ENCODE results near the gene GNPTAB.

The GNPTAB gene

GRCh38 chr12:101839324-101840283 is 8.8 kb upstream of the GNPTAB start:
- no peaks in the 10 kb centered on the region for H3K9me3 ChIP-seq (ENCODE audit: severe bottlenecking)
- H3K27me3 ChIP-seq (ENCODE audit: insufficient read depth, poor library complexity, severe bottlenecking), result no peaks in the 10 kb centered on the region
- peak; percentile 94 for TF ChIP-seq CTCF (IDR thresholded peaks at IDR 0.05; ENCODE audit: poor library complexity, severe bottlenecking)
- H3K4me3 ChIP-seq (ENCODE audit: severe bottlenecking), result no peak overlapping the region
- no peaks in the 10 kb centered on the region for H3K4me1 ChIP-seq (ENCODE audit: insufficient read depth, poor library complexity, severe bottlenecking)
- no peaks in the 10 kb centered on the region for H3K36me3 ChIP-seq (ENCODE audit: low read depth)
- peak; percentile 88 for ATAC-seq (ENCODE audit: low read depth)
- no peak for DNase-seq (ENCODE audit: low spot score)
- H3K27ac ChIP-seq (ENCODE audit: poor library complexity, severe bottlenecking), result no peak overlapping the region

- Histone ChIP-seq H3K27ac (ENCODE audit: poor library complexity, severe bottlenecking) (no peak overlapping the region), H3K4me1 (ENCODE audit: insufficient read depth, poor library complexity, severe bottlenecking) (no peaks in the 10 kb centered on the region), H3K36me3 (ENCODE audit: low read depth) (no peaks in the 10 kb centered on the region), H3K27me3 (ENCODE audit: insufficient read depth, poor library complexity, severe bottlenecking) (no peaks in the 10 kb centered on the region), H3K4me3 (ENCODE audit: severe bottlenecking) (no peak overlapping the region), H3K9me3 (ENCODE audit: severe bottlenecking) (no peaks in the 10 kb centered on the region)
- ATAC-seq (ENCODE audit: low read depth) (no peak), DNase-seq (ENCODE audit: low spot score) (no peak)
- no peak for TF ChIP-seq CTCF (IDR thresholded peaks at IDR 0.05; ENCODE audit: poor library complexity, severe bottlenecking)
These were observed 8.0 kb upstream of the GNPTAB start for GRCh38 chr12:101838628-101839323.

- Histone ChIP-seq H3K9me3 (ENCODE audit: severe bottlenecking) (no peaks in the 10 kb centered on the region), H3K4me3 (ENCODE audit: severe bottlenecking) (no peak overlapping the region), H3K36me3 (ENCODE audit: low read depth) (no peaks in the 10 kb centered on the region), H3K4me1 (ENCODE audit: insufficient read depth, poor library complexity, severe bottlenecking) (peaks cover 3% of the 10 kb centered on the region), H3K27ac (ENCODE audit: poor library complexity, severe bottlenecking) (no peak overlapping the region), H3K27me3 (ENCODE audit: insufficient read depth, poor library complexity, severe bottlenecking) (no peaks in the 10 kb centered on the region)
- DNase-seq (ENCODE audit: low spot score) (no peak), ATAC-seq (ENCODE audit: low read depth) (no peak)
- TF ChIP-seq CTCF (IDR thresholded peaks at IDR 0.05; ENCODE audit: poor library complexity, severe bottlenecking), result no peak
These were observed 1.3 kb upstream of the GNPTAB start for GRCh38 chr12:101832030-101832429.

GRCh38 chr12:101829639-101830366 is 956 bp downstream of the GNPTAB start:
- Histone ChIP-seq H3K36me3 (ENCODE audit: low read depth) (no peaks in the 10 kb centered on the region), H3K9me3 (ENCODE audit: severe bottlenecking) (no peaks in the 10 kb centered on the region), H3K4me3 (ENCODE audit: severe bottlenecking) (peak overlapping the region; percentile 81), H3K4me1 (ENCODE audit: insufficient read depth, poor library complexity, severe bottlenecking) (peaks cover 3% of the 10 kb centered on the region), H3K27ac (ENCODE audit: poor library complexity, severe bottlenecking) (peak overlapping the region; percentile 28), H3K27me3 (ENCODE audit: insufficient read depth, poor library complexity, severe bottlenecking) (no peaks in the 10 kb centered on the region)
- ATAC-seq (ENCODE audit: low read depth) (no peak), DNase-seq (ENCODE audit: low spot score) (no peak)
- no peak for TF ChIP-seq CTCF (IDR thresholded peaks at IDR 0.05; ENCODE audit: poor library complexity, severe bottlenecking)
